ENCODE data around the gene FKBP10.
A peak's percentile ranks its signal among the peaks of the same experiment; 100 is the strongest.
"Not testable (repeated sequence)": the region's sequence is repeated elsewhere in the genome, so short reads cannot be mapped to it uniquely, and the experiment has no call there.

The FKBP10 gene, protein sequence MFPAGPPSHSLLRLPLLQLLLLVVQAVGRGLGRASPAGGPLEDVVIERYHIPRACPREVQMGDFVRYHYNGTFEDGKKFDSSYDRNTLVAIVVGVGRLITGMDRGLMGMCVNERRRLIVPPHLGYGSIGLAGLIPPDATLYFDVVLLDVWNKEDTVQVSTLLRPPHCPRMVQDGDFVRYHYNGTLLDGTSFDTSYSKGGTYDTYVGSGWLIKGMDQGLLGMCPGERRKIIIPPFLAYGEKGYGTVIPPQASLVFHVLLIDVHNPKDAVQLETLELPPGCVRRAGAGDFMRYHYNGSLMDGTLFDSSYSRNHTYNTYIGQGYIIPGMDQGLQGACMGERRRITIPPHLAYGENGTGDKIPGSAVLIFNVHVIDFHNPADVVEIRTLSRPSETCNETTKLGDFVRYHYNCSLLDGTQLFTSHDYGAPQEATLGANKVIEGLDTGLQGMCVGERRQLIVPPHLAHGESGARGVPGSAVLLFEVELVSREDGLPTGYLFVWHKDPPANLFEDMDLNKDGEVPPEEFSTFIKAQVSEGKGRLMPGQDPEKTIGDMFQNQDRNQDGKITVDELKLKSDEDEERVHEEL

GRCh38 chr17:41812381-41813151 lies at the start of gene FKBP10:
Gene FKBP10, plus strand, starts transcription at chr17:41813004. Its CDS starts 31 bp downstream, at chr17:41813035.
- peak; percentile 94 for DNase-seq

GRCh38 chr17:41763327-41763726 lies 49.5 kb upstream of the FKBP10 start:
- no peak for DNase-seq

DNA sequence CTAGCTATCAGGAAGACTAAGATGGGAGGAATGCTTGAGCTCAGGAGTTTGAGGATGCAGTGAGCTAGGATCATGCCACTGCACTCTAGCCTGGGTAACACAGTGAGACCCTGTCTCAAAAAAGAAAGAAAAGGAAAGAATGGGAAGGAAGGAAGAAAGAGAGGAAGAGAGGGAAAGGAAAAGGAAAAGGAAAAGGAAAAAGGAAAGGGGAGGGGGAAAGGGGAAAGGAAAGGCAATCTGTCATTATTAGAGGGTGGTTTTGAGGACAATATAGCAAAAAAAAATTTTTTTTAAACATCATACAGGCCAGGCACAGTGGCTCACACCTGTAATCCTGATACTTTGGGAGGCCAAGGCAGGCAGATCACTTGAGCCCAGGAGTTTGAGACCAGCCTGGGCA lies 46.7 kb upstream of the FKBP10 start:
- DNase-seq: no peak

DNA sequence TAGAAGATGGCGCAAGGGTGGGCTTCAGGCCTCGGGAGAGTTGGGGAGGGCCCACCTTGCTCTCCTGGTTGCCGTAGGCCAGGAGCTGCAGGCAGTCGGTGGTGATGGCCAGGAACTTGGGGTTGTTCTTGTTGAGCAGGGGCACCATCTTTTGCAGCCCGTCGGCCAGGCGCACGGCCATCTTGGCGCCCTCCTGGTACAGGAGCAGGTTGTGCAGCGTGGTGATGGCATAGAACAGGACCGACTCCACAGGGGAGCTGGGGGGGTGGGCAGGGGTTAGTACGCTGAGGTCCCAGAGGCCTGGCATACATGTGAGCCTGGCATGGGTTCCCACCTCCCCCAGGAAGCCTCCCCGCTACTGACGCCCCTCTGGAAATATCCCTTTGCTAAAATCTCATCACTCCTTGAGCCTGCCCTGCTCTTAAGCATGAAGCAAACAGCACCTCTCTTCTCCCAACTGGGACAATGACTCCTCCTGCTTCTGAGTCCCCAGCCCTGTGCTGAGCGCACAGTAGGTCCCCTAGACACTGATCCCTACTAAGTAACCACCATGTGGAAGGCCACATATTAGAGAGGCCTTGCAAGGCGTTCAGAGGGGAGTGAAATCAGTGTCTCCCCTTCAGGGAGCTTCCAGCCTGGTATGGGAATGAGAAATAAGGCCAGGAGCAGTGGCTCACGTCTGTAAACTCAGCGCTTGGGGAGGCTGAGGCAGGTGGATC lies 45.3 kb upstream of the FKBP10 start:
- DNase-seq: no peak

DNA sequence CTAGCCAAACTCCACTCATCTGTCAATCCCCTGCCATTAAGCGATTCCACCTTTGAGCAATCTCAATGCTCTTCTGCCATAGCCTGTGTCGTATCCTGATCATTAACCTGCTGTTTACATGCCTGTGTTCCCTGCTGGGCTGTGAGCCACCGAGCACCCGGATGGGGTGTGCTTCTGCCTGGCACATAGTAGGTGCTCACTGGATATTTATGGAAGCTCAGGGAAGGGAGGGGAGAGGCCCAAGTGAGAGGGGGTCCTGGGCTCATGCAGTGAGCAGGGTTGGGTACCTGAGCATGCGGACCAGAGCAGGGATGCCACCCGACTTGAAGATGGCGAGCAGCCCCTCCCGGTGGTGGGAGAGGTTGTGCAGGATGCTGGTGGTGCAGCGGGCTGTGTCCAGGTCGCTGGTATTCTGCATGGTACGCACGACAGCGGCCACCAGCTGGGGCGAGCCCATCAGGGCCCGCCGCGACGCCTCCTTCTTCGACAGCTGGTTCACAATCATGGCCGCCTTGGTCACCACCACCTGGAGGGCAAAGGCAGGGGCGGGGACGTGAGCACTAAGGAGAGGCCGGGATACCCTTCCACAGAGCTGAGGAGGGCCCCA lies 44.0 kb upstream of the FKBP10 start:
- DNase-seq: no peak

DNA sequence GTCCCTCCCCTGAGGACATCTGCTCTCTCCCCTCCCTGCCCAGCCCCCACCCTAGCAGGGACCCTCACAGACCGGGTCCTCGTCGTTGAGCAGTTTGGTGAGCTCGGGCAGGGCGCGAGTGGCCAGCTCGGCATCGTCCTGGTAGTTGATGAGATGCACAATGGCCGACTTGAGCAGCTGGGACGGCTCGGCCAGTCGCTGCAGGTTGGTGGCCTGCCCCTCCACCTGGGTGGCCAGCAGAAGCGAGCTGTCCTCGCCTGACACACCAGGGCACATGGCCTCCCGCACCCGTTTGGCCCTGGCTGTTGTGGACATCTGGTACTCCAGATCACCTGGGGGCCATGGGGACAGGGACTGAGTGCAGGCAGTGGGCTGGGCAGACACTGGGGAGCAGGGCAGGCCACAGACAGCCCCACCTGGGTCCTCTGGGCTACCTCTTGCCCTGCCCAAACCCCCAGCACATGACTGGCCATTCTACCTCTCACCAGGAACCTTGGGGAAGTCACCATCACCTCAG lies 43.4 kb upstream of the FKBP10 start:
- no peak for DNase-seq

DNA sequence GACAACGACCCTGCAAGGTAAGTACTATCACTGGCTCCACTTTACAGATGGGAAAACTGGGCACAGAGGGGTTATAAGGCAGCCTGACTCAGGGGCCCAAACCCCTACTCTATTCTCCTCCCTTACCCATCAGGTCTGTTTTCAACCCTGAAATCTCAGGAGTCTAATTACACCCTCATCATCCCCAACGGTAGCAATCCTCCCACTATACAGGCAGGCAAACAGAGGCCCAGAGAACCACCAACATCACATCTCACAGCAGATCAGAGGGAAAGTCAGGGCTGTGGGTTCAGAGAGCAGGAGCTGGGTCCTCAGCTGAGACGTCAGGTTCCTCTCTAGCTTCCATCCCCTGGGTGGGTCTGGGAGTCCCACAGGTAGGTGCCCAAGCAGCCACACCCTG lies 42.8 kb upstream of the FKBP10 start:
- DNase-seq: no peak

- no peak for DNase-seq
These were observed 41.2 kb upstream of the FKBP10 start for GRCh38 chr17:41771389-41772206.

- no peak for DNase-seq
These were observed 40.6 kb upstream of the FKBP10 start for GRCh38 chr17:41772218-41772585.

DNA sequence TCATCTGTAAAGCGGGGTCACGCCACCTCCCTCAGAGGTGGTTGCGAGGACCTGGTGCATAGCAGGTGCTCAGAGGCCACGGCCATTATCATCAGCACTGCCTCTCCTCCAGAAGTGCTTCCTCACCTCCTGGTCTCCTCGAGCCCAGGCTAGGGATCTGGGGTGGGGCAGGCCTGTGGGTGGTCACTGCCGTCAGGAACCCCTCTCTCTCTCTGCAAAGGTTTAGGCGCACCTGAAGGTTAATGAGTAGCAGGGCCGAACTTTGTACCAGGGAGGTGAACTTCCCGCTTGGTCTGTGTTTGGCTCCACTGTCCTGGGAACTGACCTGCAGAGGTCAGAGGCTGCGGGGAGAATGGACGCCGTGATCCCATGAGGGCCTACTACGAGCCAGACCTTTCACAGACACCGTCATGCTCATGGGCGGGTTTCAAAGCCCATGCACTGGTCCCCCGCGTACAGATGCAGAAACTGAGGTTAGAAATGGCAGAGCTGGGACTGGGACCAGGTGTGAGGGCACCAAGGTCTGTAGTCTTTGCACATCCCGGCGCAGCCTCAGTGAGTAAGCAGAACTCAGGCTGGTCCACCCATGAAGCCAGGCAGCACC lies 40.1 kb upstream of the FKBP10 start:
- no peak for DNase-seq

GRCh38 chr17:41773190-41773588 lies 39.6 kb upstream of the FKBP10 start:
- peak; percentile 80 for DNase-seq

GRCh38 chr17:41773731-41774193 lies 39.0 kb upstream of the FKBP10 start:
- DNase-seq: no peak

DNA sequence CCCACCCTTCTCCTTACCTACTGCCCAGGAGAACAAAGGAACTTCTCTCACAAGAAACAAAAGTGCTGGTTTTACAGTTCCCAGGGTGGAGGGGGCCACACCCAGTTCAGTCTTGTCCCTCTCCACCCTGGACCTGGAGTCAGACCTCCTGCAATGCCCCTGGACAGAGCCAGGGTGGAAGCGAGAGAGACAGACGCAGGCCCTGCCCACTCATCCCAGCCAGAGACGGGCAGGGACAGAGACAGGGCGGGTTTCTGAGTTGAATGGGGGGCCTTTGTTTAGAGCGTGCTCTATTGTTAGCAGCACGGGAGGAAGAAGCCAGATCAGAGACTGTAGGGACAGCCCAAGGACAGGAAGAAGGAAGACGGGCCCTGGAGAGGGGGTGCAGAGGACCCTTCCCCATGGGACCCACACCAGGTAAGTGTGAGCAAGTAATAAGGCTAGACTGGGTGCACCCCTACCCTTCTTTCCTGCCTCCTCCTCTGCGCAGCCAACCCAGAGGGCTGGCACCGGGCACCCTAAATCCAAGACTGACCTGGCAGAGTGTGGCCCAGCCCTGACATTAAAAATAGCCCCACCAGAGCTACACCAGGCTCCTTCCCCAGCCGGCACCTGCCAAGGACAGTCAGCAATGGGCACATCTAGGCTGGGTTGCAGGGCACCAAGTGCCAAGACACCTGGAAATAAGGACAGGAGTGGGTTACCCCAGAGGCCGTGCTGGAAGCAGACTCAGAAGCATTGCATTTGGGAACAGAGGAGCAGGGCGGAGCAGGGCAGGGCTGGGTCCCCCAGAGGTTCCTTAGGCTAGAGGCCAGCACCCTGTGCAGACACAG lies 37.2 kb upstream of the FKBP10 start:
- DNase-seq: no peak

- not testable (repeated sequence) for DNase-seq
These were observed 36.4 kb upstream of the FKBP10 start for GRCh38 chr17:41776262-41776900.

- DNase-seq: peak; percentile 22
These were observed 35.6 kb upstream of the FKBP10 start for GRCh38 chr17:41777157-41777573.

DNA sequence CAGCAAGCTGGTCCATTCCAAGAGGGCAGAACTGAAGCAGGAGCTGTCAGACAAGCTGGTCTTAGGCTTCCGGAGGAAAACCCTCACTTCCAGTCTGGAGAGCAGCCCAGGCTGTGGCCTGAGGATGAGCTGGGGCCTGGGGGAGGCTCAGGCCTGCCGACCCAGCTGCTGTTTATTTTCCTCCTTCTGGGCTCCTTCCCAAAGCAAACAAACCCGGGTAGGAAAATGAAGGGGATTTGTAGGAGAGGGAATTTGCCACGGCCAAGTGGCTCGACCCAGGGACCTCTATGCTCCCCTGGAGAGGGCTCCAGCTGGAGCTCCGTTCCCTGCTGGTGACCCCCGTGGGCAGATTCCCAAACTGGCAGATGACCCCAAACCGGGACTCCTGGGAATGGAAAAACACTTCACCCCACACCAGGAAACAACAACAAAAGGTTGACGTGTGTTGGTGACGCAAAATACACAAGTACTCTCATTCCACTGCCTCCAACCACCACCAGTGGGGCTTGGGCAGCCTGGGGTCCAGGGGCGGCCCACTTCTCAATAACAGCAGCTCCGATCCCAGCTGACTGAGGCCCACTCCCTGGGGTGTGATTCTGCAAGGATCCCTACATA lies 35.1 kb upstream of the FKBP10 start:
- peak; percentile 79 for DNase-seq

DNA sequence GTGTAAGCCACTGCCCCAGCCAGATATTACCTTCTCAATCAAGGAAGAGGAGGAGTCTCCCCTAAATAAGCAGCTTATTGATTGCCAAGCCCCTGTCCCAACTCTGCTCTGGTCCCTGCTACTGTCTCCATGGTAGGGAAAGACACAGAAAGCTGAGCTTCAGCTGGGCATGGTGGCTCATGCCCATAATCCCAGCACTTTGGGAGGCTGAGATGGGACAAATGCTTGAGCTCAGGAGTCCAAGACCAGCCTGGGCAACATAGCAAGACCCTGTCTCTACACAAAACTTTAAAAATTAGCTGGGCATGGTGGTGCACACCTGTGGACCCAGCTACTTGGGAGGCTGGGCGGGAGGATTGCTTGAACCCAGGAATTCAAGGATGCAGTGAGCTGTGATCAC lies 32.9 kb upstream of the FKBP10 start:
- DNase-seq: no peak

DNA sequence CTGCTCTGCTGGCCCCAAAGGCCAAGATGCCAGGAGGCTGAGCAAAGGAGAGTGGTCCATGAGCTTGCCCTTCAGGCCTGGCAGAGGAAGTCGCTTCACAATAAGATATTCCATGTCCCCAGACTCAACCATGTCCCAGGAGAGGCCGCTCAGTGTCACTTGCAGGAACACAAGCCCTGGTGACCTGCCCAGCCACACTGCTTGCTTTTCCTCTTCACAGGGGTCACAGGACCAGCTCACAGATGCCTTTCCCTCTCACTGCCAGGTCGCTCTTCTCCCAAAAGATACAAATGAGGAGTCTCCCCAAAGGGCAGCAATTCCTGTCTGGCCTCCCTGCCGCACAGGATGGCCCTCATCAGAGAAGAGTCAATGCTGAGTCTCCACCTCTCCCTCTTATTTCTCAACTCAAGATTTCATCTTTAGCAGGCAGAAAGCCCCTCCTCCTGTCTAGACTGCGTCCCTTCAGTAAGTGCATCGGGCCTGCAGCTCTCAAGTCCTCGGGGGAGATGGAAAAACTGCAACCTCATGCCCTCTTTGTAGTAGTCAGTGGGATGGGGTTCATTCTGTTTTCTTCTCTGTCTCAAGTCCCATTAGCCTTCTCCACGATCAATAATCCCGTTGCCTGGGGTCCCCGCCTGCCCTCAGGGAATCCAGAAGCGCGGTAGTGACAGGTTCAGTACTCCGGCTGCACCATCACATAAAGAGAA lies 31.2 kb upstream of the FKBP10 start:
- DNase-seq: no peak

Data from fibroblast of skin of right biceps (primary cell).